Right atrium auricular region (tissue), 2 donors: ENCODE measurements around the gene CCDC12. TPM values are rescaled to one million over a fixed set of nuclear protein-coding genes. Genes with fewer than 3 reads are reported as not detected.

Source experiments
- DNase-seq: peaks from one replicate; pipeline ENCODE4 v3.0.0-alpha.2; 2019; ENCODE audit warnings: low spot score
- H3K27ac ChIP-seq, 2 donors: fragments of 200-600 bp; sonication (generic); 1 replicate in 1 of 2; 2 replicates in 1 of 2; pipeline ENCODE4 v1.5.1; 2016 to 2019
- H3K27me3 ChIP-seq, 2 donors: fragments of 200-600 bp; sonication (generic); one replicate each; pipeline versions ENCODE4 v1.5.1 to v1.6.0; 2017 to 2019
- H3K36me3 ChIP-seq: fragments of 200-600 bp; sonication (generic); one replicate; pipeline ENCODE4 v1.5.1; 2016
- H3K4me1 ChIP-seq, 2 donors: fragments of 200-600 bp; sonication (generic); one replicate each; pipeline versions ENCODE4 v1.5.1 to v1.6.0; 2017 to 2019
- H3K4me3 ChIP-seq, 2 donors: fragments of 200-600 bp; sonication (generic); 1 replicate in 1 of 2; 2 replicates in 1 of 2; pipeline ENCODE4 v1.5.1; 2017 to 2019; ENCODE audit warnings: mild to moderate bottlenecking in 1 of 2, moderate library complexity in 1 of 2
- H3K9me3 ChIP-seq, 2 donors: fragments of 200-600 bp; sonication (generic); one replicate each; pipeline ENCODE4 v1.5.1; 2019
- CTCF ChIP-seq, 2 donors: fragments of 200-600 bp; sonication (generic); IDR thresholded peaks; one replicate each; pipeline ENCODE4 v1.5.1; 2019; ENCODE audit warnings: antibody characterized with exemption in 2 of 2
- total RNA-seq, 2 donors: library from RNA; depleted of rRNA; stranded (reverse); fragments of >200 nt; gene quantifications; one replicate each; pipeline ENCODE4 v1.1.0, GENCODE V29; 2016

CCDC12 gene
- total RNA-seq, 2 donors from 2014 or later = 27.5 to 38.6 TPM

GRCh38 chr3:46957092-46957820 lies 19.3 kb downstream of the CCDC12 start:
- H3K36me3 ChIP-seq = no peaks in the 10 kb centered on the region
- H3K27ac ChIP-seq = peak overlapping the region; percentile 36 to 64
- no peak for TF ChIP-seq CTCF (IDR thresholded peaks at IDR 0.05)
- no peaks in the 10 kb centered on the region for H3K9me3 ChIP-seq
- H3K27me3 ChIP-seq = no peaks in the 10 kb centered on the region
- peaks cover 0 to 92% of the 10 kb centered on the region in 2 donors for H3K4me1 ChIP-seq
- no peak overlapping the region for H3K4me3 ChIP-seq
- no peak for DNase-seq

- no peak for TF ChIP-seq CTCF (IDR thresholded peaks at IDR 0.05)
- H3K36me3 ChIP-seq = no peaks in the 10 kb centered on the region
- H3K27me3 ChIP-seq = no peaks in the 10 kb centered on the region
- no peaks in the 10 kb centered on the region for H3K9me3 ChIP-seq
- no peak overlapping the region for H3K4me3 ChIP-seq
- H3K4me1 ChIP-seq = peaks cover 0 to 87% of the 10 kb centered on the region in 2 donors
- H3K27ac ChIP-seq = peak overlapping the region; percentile 58 to 68
- no peak for DNase-seq
Measured at GRCh38 chr3:46955801-46956259, 20.7 kb downstream of the CCDC12 start.

GRCh38 chr3:46955157-46955556 lies 21.4 kb downstream of the CCDC12 start:
- Histone ChIP-seq H3K27ac (peak overlapping the region; percentile 58 to 68), H3K9me3 (no peaks in the 10 kb centered on the region), H3K27me3 (no peaks in the 10 kb centered on the region), H3K4me1 (peaks cover 0 to 87% of the 10 kb centered on the region in 2 donors), H3K4me3 (no peak overlapping the region), H3K36me3 (no peaks in the 10 kb centered on the region)
- DNase-seq = no peak
- TF ChIP-seq CTCF (IDR thresholded peaks at IDR 0.05) = no peak

GRCh38 chr3:46954178-46954577 lies 22.4 kb downstream of the CCDC12 start:
- no peaks in the 10 kb centered on the region for H3K27me3 ChIP-seq
- H3K4me3 ChIP-seq = no peak overlapping the region
- no peak for DNase-seq
- H3K9me3 ChIP-seq = no peaks in the 10 kb centered on the region
- no peaks in the 10 kb centered on the region for H3K36me3 ChIP-seq
- peak overlapping the region; percentile 22 to 68 for H3K27ac ChIP-seq
- H3K4me1 ChIP-seq = peaks cover 0 to 87% of the 10 kb centered on the region in 2 donors
- no peak for TF ChIP-seq CTCF (IDR thresholded peaks at IDR 0.05)

- no peak for TF ChIP-seq CTCF (IDR thresholded peaks at IDR 0.05)
- H3K4me1 ChIP-seq = peaks cover 0 to 87% of the 10 kb centered on the region in 2 donors
- no peaks in the 10 kb centered on the region for H3K9me3 ChIP-seq
- no peak overlapping the region for H3K4me3 ChIP-seq
- peak overlapping the region; percentile 13 to 41 for H3K27ac ChIP-seq
- DNase-seq = no peak
- no peaks in the 10 kb centered on the region for H3K27me3 ChIP-seq
- H3K36me3 ChIP-seq = no peaks in the 10 kb centered on the region
Measured at GRCh38 chr3:46953234-46954010, 23.1 kb downstream of the CCDC12 start.
